Measurements from ENCODE around the gene DUSP1. TPM values are rescaled to one million over a fixed set of nuclear protein-coding genes. Genes with fewer than 3 reads are reported as not detected.

The DUSP1 gene
- total and polyA plus RNA-seq, 9 of the 15 experiments (the other 6 are each of a cell fraction or from before 2014, with no cell fraction given), result 2.1 to 14.2 (median 8.5) TPM

DNA sequence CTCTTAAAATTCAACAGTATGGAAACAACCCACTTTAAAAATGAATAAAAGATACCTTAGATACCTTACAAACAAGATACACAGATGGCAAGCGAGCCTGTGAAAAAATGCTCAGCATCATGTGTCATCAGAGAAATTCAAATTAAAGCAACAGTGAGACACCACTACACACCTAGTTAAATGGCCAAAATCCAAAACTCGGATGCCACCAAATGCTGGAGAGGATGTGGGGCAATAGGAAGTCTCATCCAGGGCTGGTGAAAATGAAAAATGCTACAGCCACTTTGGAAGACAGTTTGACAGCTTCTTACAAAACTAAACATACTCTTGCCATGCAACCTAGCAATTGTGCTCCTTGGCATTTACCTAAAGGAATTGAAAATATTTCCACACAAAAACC is 17.9 kb downstream of the DUSP1 start:
- ATAC-seq (no peak), DNase-seq (ENCODE audit: extremely low read depth in 1 of 4, low spot score in 3 of 4) (no peak), FAIRE-seq (no peak)
- WGBS (ENCODE audit: insufficient coverage, low coverage, missing lambda C conversion rate), result 3% methylated on average over 2 of the region's 2 CpGs
- no TSS peak for BruUV-seq (replicated peaks)
- Histone ChIP-seq H3K9me1 (ENCODE audit: control insufficient read depth, insufficient read depth, low read length) (no peaks in the 10 kb centered on the region), H3K9me3 (replicated peaks; ENCODE audit: control insufficient read depth, insufficient read depth, low read depth, low read length) (peaks cover 1% of the 10 kb centered on the region), H3K27me3 (ENCODE audit: control insufficient read depth in 2 of 2, insufficient read depth in 2 of 2, low read length in 2 of 2) (peaks cover 36 to 51% of the 10 kb centered on the region in 2 experiments), H3K79me2 (ENCODE audit: control insufficient read depth, insufficient read depth, low read length) (no peaks in the 10 kb centered on the region), H3K4me2 (ENCODE audit: insufficient read depth, low read length) (no peak overlapping the region), H3K4me1 (replicated peaks in 1 of 2; ENCODE audit: control insufficient read depth in 2 of 2, insufficient read depth in 2 of 2, low read length in 2 of 2) (peaks cover 6 to 14% of the 10 kb centered on the region in 2 experiments; a peak in 3 of 5 replicates), H3K9ac (ENCODE audit: insufficient read depth in 1 of 2, low read depth in 2 of 2, low read length in 2 of 2) (no peak overlapping the region), H2AFZ (ENCODE audit: low read depth, low read length) (no peak overlapping the region), H3K4me3 (no peak overlapping the region), H4K20me1 (replicated peaks; ENCODE audit: control insufficient read depth, insufficient read depth, low read length) (no peaks in the 10 kb centered on the region), H3K27ac (ENCODE audit: extremely low read depth, low read depth, low read length) (no peak overlapping the region), H3K36me3 (ENCODE audit: control insufficient read depth, insufficient read depth, low read length) (no peaks in the 10 kb centered on the region)
- ChIA-PET CTCF (ENCODE audit: low intra/inter-chr PET ratio) (no interaction called here), POLR2A (interaction anchor here (0.8 to 2.2 kb wide), 4 partner anchors 11 to 20 kb away, joined by 4 to 6 read pairs (median 4); partner anchors contain the start of gene DUSP1)
- in situ Hi-C loops (cut with MboI) (no loop called here), intact Hi-C loops (cut with micrococcal nuclease) (no loop called here)
- TF ChIP-seq FOXP1 (CRISPR knock-in tag; IDR thresholded peaks at IDR 0.05), result no peak
- TF ChIP-seq ZNF780A (CRISPR knock-in tag; IDR thresholded peaks at IDR 0.05), result no peak
- TF ChIP-seq, protein P1, sequence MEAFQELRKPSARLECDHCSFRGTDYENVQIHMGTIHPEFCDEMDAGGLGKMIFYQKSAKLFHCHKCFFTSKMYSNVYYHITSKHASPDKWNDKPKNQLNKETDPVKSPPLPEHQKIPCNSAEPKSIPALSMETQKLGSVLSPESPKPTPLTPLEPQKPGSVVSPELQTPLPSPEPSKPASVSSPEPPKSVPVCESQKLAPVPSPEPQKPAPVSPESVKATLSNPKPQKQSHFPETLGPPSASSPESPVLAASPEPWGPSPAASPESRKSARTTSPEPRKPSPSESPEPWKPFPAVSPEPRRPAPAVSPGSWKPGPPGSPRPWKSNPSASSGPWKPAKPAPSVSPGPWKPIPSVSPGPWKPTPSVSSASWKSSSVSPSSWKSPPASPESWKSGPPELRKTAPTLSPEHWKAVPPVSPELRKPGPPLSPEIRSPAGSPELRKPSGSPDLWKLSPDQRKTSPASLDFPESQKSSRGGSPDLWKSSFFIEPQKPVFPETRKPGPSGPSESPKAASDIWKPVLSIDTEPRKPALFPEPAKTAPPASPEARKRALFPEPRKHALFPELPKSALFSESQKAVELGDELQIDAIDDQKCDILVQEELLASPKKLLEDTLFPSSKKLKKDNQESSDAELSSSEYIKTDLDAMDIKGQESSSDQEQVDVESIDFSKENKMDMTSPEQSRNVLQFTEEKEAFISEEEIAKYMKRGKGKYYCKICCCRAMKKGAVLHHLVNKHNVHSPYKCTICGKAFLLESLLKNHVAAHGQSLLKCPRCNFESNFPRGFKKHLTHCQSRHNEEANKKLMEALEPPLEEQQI (IDR thresholded peaks at IDR 0.05), result no peak
- no peak for TF ChIP-seq ZNF175 (CRISPR knock-in tag; IDR thresholded peaks at IDR 0.05; ENCODE audit: low read depth)
